Caco-2 (cell line): ENCODE data around the gene PRR35. TPM values are rescaled to one million over a fixed set of nuclear protein-coding genes. Genes with fewer than 3 reads are reported as not detected.

Experiments used
- BruUV-seq: library from RNA; stranded (reverse); fragments of 400-500 nt; replicated peaks from 2 replicates; lab custom pipeline; 2021; lab: Mats Ljungman, UMichigan
- CTCF ChIA-PET: fragments of 300-600 bp; sonication (Branson Sonifier 250); formaldehyde crosslinking; loops from one replicate; lab custom pipeline; 2022; ENCODE audit warnings: antibody characterized with exemption; lab: Charles Lee
- POLR2A ChIA-PET: fragments of 300-600 bp; sonication (Branson Sonifier 250); formaldehyde crosslinking; loops from one replicate; lab custom pipeline; 2022; ENCODE audit warnings: antibody characterized with exemption; lab: Charles Lee
- DNase-seq, 2 experiments: peaks; one replicate each; pipeline versions ENCODE4 v3.0.0 to v3.0.0-alpha.2; 2020 to 2022
- H3K27me3 ChIP-seq: replicated peaks from 2 replicates; pipeline ENCODE4 v1.6.0; 2011; ENCODE audit warnings: low read length; ENCODE audit not compliant: control insufficient read depth, insufficient read depth
- H3K36me3 ChIP-seq: 2 replicates; pipeline ENCODE4 v1.5.1; 2011; ENCODE audit warnings: low read length; ENCODE audit not compliant: control insufficient read depth, insufficient read depth
- H3K4me1 ChIP-seq: fragments of 250-450 bp; sonication (Bioruptor Pico); 2 replicates; pipeline ENCODE4 v1.5.1; 2020; ENCODE audit warnings: mild to moderate bottlenecking
- H3K4me3 ChIP-seq: 2 replicates; pipeline ENCODE4 v1.5.1; 2011; ENCODE audit warnings: low read depth, mild to moderate bottlenecking, control low read depth, low read length
- H3K9me3 ChIP-seq: fragments of 250-450 bp; sonication (Bioruptor Pico); 2 replicates; pipeline ENCODE4 v1.5.1; 2020; ENCODE audit warnings: mild to moderate bottlenecking, moderate library complexity
- H3K27ac Mint-ChIP-seq: one replicate; pipeline ENCODE4 v1.8.0; 2022; ENCODE audit warnings: mixed read lengths; ENCODE audit not compliant: unreplicated experiment
- H3K27me3 Mint-ChIP-seq: one replicate; pipeline ENCODE4 v1.8.0; 2022; ENCODE audit warnings: mixed read lengths; ENCODE audit not compliant: insufficient read depth, unreplicated experiment
- H3K36me3 Mint-ChIP-seq: one replicate; pipeline ENCODE4 v1.8.0; 2022; ENCODE audit warnings: mild to moderate bottlenecking, mixed read lengths; ENCODE audit not compliant: insufficient read depth, unreplicated experiment
- H3K4me1 Mint-ChIP-seq: one replicate; pipeline ENCODE4 v1.8.0; 2022; ENCODE audit warnings: low read depth, mixed read lengths; ENCODE audit not compliant: unreplicated experiment
- H3K4me3 Mint-ChIP-seq: one replicate; pipeline ENCODE4 v1.8.0; 2022; ENCODE audit warnings: mild to moderate bottlenecking, moderate library complexity, mixed read lengths; ENCODE audit not compliant: unreplicated experiment
- H3K9me3 Mint-ChIP-seq: one replicate; pipeline ENCODE4 v1.8.0; 2022; ENCODE audit warnings: mixed read lengths; ENCODE audit not compliant: unreplicated experiment
- CTCF ChIP-seq, 2 experiments: fragments of 200-600 bp in 1 of 2; IDR thresholded peaks; 1 replicate in 1 of 2; 2 replicates in 1 of 2; pipeline versions ENCODE4 v1.5.1 to v1.8.0; 2011 to 2022; ENCODE audit warnings: antibody characterized with exemption in 1 of 2, control low read depth in 1 of 2, inconsistent platforms in 1 of 2, low read depth in 1 of 2, low read length in 1 of 2, mild to moderate bottlenecking in 1 of 2, moderate library complexity in 1 of 2; ENCODE audit not compliant: insufficient read depth in 1 of 2, severe bottlenecking in 1 of 2, unreplicated experiment in 1 of 2
- intact Hi-C: fragments of 100-400 bp; cut with micrococcal nuclease; formaldehyde crosslinking; loops from one replicate; pipeline ENCODE4 v1.10.0; 2022; ENCODE audit not compliant: unreplicated experiment
- total RNA-seq: library from RNA; stranded (reverse); gene quantifications from 2 replicates; pipeline ENCODE4 v1.2.3, GENCODE V29; 2022

PRR35 gene
- total RNA-seq, 1 experiment from 2014 or later = not detected

DNA sequence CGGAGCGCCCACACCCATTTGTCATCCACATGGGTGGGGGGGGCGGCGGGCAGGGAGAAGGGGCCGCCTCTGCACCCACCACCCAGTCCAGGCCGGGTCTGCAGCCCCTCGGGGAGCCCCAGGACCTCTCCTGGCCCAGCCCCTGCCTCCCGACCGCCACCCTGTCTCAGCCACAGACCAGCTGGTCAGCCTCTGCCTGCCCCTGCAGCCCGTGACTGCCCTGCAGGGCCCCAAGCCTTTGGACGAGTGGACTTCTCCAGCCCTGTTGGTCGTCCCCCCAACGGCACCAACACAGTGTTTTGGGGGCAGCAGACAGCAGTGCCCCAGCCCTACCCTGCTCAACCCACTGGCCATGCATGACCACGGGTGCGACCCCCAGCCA, 1.2 kb downstream of the PRR35 start:
- intact Hi-C loops = no loop called here
- DNase-seq = no peak
- no peaks in the 10 kb centered on the region for H3K9me3 ChIP-seq
- no peaks in the 10 kb centered on the region for H3K27me3 ChIP-seq
- BruUV-seq = no TSS peak
- Mint-ChIP-seq H3K36me3 (peaks cover 1% of the 10 kb centered on the region), H3K27me3 (no peaks in the 10 kb centered on the region), H3K4me1 (no peaks in the 10 kb centered on the region), H3K4me3 (no peak overlapping the region), H3K9me3 (no peaks in the 10 kb centered on the region), H3K27ac (no peak overlapping the region)
- POLR2A ChIA-PET = no interaction called here
- no peaks in the 10 kb centered on the region for H3K36me3 ChIP-seq
- no peaks in the 10 kb centered on the region for H3K4me1 ChIP-seq
- no peak overlapping the region for H3K4me3 ChIP-seq
- CTCF ChIA-PET = no interaction called here
- TF ChIP-seq CTCF (IDR thresholded peaks at IDR 0.05; ENCODE audit: insufficient read depth in 1 of 2, low read depth in 1 of 2, low read length in 1 of 2, severe bottlenecking in 1 of 2, unreplicated experiment in 1 of 2) = no peak

DNA sequence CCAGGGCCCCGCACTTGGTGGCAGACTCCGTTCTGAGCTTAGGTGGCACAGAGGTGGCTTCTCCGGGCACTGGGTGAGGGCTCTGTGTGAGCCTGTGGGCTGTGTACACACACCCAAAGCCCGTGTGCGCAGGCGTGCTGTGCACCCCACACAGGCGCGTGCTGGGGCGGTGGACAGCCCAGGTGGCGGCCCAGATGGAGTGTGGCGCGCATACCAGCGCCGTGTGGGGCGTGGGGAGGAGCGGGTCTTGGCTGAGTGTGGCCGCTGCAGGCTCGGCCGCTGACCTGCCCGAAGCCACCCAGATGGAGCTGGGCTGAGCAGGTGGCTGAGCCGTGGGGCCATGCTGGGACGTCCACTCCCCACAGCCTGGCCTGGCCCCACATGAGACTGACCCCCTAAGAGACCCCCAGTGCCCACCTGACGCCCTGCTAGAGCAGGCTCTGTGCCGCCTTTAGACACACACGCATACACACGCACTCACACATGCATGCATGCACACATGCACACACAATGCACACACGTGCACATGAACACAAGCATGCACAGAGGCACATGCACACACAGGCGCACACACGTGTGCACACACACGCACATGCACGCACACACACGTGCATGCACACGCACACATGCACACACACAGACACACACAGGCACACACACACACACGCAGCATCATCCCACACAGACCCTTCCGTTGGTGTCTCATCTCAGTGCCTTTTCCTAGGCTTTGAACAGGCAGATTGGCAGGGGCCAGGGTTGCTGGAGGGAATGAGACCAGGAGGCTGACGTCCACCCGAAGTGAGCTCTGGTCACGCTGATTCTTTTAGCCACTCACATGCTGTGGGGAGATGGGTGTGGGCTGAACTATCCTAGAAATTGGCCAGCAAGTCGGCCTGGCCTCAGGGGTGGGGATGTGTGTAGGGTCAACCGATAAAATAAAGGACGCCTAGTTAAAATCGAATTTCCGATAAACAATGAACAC, 2.1 kb downstream of the PRR35 start:
- H3K9me3 Mint-ChIP-seq = no peaks in the 10 kb centered on the region
- H3K27me3 Mint-ChIP-seq = no peaks in the 10 kb centered on the region
- Histone ChIP-seq H3K36me3 (no peaks in the 10 kb centered on the region), H3K4me1 (0 out of 2 replicates have a peak, but pooled peaks cover 3% of the 10 kb centered on the region), H3K4me3 (no peak overlapping the region), H3K27me3 (no peaks in the 10 kb centered on the region), H3K9me3 (no peaks in the 10 kb centered on the region)
- H3K4me3 Mint-ChIP-seq = no peak overlapping the region
- intact Hi-C loops = no loop called here
- no TSS peak for BruUV-seq
- no peak for DNase-seq
- CTCF ChIA-PET = no interaction called here
- POLR2A ChIA-PET = no interaction called here
- peaks cover 5% of the 10 kb centered on the region for H3K36me3 Mint-ChIP-seq
- no peak for TF ChIP-seq CTCF (IDR thresholded peaks at IDR 0.05; ENCODE audit: insufficient read depth in 1 of 2, low read depth in 1 of 2, low read length in 1 of 2, severe bottlenecking in 1 of 2, unreplicated experiment in 1 of 2)
- H3K4me1 Mint-ChIP-seq = no peaks in the 10 kb centered on the region
- no peak overlapping the region for H3K27ac Mint-ChIP-seq

DNA sequence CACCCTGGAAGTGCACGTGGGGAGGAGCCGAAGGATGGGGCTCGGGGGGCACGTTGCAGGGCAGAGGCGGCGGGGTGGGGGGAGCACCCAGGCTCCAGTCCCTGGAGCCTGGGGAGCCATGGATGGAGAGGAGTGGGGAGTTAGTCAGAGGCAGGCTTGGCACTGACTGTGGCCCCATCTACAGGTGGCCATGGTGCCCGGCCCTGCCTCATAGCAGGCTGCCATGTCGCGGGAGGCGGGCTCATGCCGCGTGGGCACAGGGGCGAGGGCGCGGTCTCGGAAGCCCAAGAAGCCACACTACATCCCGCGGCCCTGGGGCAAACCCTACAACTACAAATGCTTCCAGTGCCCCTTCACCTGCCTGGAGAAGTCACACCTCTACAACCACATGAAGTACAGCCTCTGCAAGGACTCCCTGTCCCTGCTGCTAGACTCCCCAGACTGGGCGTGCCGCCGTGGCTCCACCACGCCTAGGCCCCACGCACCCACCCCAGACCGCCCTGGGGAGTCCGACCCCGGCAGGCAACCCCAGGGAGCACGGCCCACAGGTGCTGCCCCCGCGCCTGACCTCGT, 3.0 kb downstream of the PRR35 start:
- Mint-ChIP-seq H3K27ac (no peak overlapping the region), H3K4me3 (no peak overlapping the region), H3K36me3 (peaks cover 5% of the 10 kb centered on the region), H3K4me1 (no peaks in the 10 kb centered on the region), H3K27me3 (no peaks in the 10 kb centered on the region), H3K9me3 (no peaks in the 10 kb centered on the region)
- CTCF ChIA-PET = no interaction called here
- Histone ChIP-seq H3K27me3 (no peaks in the 10 kb centered on the region), H3K36me3 (no peaks in the 10 kb centered on the region), H3K9me3 (no peaks in the 10 kb centered on the region), H3K4me1 (0 out of 2 replicates have a peak, but pooled peaks cover 3% of the 10 kb centered on the region), H3K4me3 (no peak overlapping the region)
- BruUV-seq = no TSS peak
- DNase-seq = no peak
- POLR2A ChIA-PET = no interaction called here
- no peak for TF ChIP-seq CTCF (IDR thresholded peaks at IDR 0.05; ENCODE audit: insufficient read depth in 1 of 2, low read depth in 1 of 2, low read length in 1 of 2, severe bottlenecking in 1 of 2, unreplicated experiment in 1 of 2)
- intact Hi-C loops = no loop called here
